DOHH2 (cell line): ENCODE data around the gene CNKSR2.

Experiments
- EZH2phosphoT487 ChIP-seq: fragments of 200-600 bp; sonication (generic); IDR thresholded peaks from 2 replicates; pipeline ENCODE4 v1.6.1; 2017; ENCODE audit warnings: borderline replicate concordance, mild to moderate bottlenecking, antibody characterized with exemption, low read length, moderate library complexity, mixed read lengths
- TF ChIP-seq, protein P1 (sequence below): fragments of 200-600 bp; sonication (generic); IDR thresholded peaks from one replicate; pipeline ENCODE4 v1.5.1; 2014; ENCODE audit warnings: antibody characterized with exemption, mild to moderate bottlenecking, low read depth, low read length; ENCODE audit not compliant: poor library complexity, severe bottlenecking

DNA sequence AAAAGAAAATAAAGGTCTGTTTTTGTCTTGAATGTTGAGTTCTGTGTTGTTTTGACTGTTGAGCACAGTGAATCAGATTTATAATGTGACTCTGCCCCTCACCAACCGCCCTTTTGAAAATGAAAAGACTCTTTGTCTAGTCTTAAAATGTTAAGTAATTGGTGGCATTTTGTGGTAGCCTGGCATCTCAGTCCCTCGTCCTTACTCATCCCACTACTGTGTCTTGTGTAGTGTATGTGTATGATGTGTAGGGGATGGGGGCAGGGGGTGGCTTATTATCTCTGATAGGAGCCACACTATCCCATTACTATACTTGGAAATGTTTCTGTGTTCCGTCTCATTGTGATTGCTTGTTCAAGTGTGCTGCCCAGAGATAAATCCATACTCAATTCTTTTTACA, 271.7 kb downstream of the CNKSR2 start:
- TF ChIP-seq, protein P1, sequence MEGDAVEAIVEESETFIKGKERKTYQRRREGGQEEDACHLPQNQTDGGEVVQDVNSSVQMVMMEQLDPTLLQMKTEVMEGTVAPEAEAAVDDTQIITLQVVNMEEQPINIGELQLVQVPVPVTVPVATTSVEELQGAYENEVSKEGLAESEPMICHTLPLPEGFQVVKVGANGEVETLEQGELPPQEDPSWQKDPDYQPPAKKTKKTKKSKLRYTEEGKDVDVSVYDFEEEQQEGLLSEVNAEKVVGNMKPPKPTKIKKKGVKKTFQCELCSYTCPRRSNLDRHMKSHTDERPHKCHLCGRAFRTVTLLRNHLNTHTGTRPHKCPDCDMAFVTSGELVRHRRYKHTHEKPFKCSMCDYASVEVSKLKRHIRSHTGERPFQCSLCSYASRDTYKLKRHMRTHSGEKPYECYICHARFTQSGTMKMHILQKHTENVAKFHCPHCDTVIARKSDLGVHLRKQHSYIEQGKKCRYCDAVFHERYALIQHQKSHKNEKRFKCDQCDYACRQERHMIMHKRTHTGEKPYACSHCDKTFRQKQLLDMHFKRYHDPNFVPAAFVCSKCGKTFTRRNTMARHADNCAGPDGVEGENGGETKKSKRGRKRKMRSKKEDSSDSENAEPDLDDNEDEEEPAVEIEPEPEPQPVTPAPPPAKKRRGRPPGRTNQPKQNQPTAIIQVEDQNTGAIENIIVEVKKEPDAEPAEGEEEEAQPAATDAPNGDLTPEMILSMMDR = no peak
- no peak for TF ChIP-seq EZH2phosphoT487
